MM.1S (cell line): Measurements from ENCODE around the gene EXOC3.

Experiments
- DNase-seq: peaks from one replicate; pipeline ENCODE4 v3.0.0-alpha.2; 2015
- H2AFZ ChIP-seq: fragments of 300-600 bp; sonication (generic); 2 replicates; pipeline ENCODE4 v1.6.0; 2016; ENCODE audit warnings: antibody characterized with exemption, low read length
- H3F3A ChIP-seq: fragments of 300-600 bp; sonication (generic); 2 replicates; pipeline ENCODE4 v1.6.1; 2016; ENCODE audit warnings: mild to moderate bottlenecking, antibody characterized with exemption, low read length, moderate library complexity, mixed read lengths; ENCODE audit not compliant: insufficient read depth
- H3K27ac ChIP-seq: fragments of 300-600 bp; sonication (generic); 2 replicates; pipeline ENCODE4 v1.5.1; 2016; ENCODE audit warnings: mild to moderate bottlenecking, low read length
- H3K27me3 ChIP-seq: fragments of 300-600 bp; sonication (generic); replicated peaks from 2 replicates; pipeline ENCODE4 v1.6.0; 2016; ENCODE audit warnings: low read length; ENCODE audit not compliant: insufficient read depth
- H3K36me3 ChIP-seq: fragments of 300-600 bp; sonication (generic); replicated peaks from 2 replicates; pipeline ENCODE4 v1.6.1; 2016; ENCODE audit warnings: mild to moderate bottlenecking, low read length, mixed read lengths; ENCODE audit not compliant: insufficient read depth
- H3K4me1 ChIP-seq: fragments of 300-600 bp; sonication (generic); 2 replicates; pipeline ENCODE4 v1.6.1; 2016; ENCODE audit warnings: low read length, mixed read lengths
- H3K4me2 ChIP-seq: fragments of 300-600 bp; sonication (generic); 2 replicates; pipeline ENCODE4 v1.6.0; 2016; ENCODE audit warnings: low read depth, low read length
- H3K4me3 ChIP-seq: fragments of 300-600 bp; sonication (generic); 2 replicates; pipeline ENCODE4 v1.5.1; 2016; ENCODE audit warnings: low read length, mixed read lengths
- H3K79me2 ChIP-seq: fragments of 300-600 bp; sonication (generic); 2 replicates; pipeline ENCODE4 v1.6.1; 2016; ENCODE audit warnings: mixed run types, low read length, mixed read lengths
- H3K9ac ChIP-seq: fragments of 300-600 bp; sonication (generic); 2 replicates; pipeline ENCODE4 v1.6.1; 2016; ENCODE audit warnings: low read length, mixed read lengths
- H3K9me2 ChIP-seq: fragments of 300-600 bp; sonication (generic); replicated peaks from 2 replicates; pipeline ENCODE4 v1.6.1; 2016; ENCODE audit warnings: mild to moderate bottlenecking, low read length, mixed read lengths; ENCODE audit not compliant: insufficient read depth
- H3K9me3 ChIP-seq: fragments of 300-600 bp; sonication (generic); replicated peaks from 2 replicates; pipeline ENCODE4 v1.6.1; 2016; ENCODE audit warnings: mild to moderate bottlenecking, low read length, mixed read lengths; ENCODE audit not compliant: insufficient read depth
- H4K20me1 ChIP-seq: fragments of 300-600 bp; sonication (generic); 2 replicates; pipeline ENCODE4 v1.6.1; 2016; ENCODE audit warnings: mild to moderate bottlenecking, low read length, moderate library complexity, mixed read lengths; ENCODE audit not compliant: insufficient read depth
- CTCF ChIP-seq: fragments of 300-600 bp; sonication (generic); IDR thresholded peaks from 2 replicates; pipeline ENCODE4 v1.5.1; 2016; ENCODE audit warnings: antibody characterized with exemption, low read length, mixed read lengths
- EZH2 ChIP-seq: fragments of 300-600 bp; sonication (generic); optimal IDR thresholded peaks from 2 replicates; pipeline ENCODE3; 2017; ENCODE audit warnings: low read depth, mild to moderate bottlenecking, antibody characterized with exemption, low read length, mixed read lengths
- EZH2phosphoT487 ChIP-seq: fragments of 300-600 bp; sonication (generic); IDR thresholded peaks from 2 replicates; pipeline ENCODE4 v1.6.1; 2018; ENCODE audit warnings: antibody characterized with exemption, low read length

EXOC3 gene

GRCh38 chr5:489689-490080 lies 46.7 kb downstream of the EXOC3 start:
- no peaks in the 10 kb centered on the region for H3K4me1 ChIP-seq
- TF ChIP-seq EZH2 (no peak), CTCF (no peak), EZH2phosphoT487 (no peak)
- H3K9me2 ChIP-seq: no peaks in the 10 kb centered on the region
- H3K36me3 ChIP-seq: no peaks in the 10 kb centered on the region
- H4K20me1 ChIP-seq: no peaks in the 10 kb centered on the region
- H3K9me3 ChIP-seq: no peaks in the 10 kb centered on the region
- no peak overlapping the region for H2AFZ ChIP-seq
- H3K9ac ChIP-seq: no peak overlapping the region
- H3K27me3 ChIP-seq: peaks cover 75% of the 10 kb centered on the region
- no peaks in the 10 kb centered on the region for H3K79me2 ChIP-seq
- H3K4me2 ChIP-seq: no peak overlapping the region
- DNase-seq: no peak
- no peak overlapping the region for H3K27ac ChIP-seq
- no peaks in the 10 kb centered on the region for H3F3A ChIP-seq
- no peak overlapping the region for H3K4me3 ChIP-seq

GRCh38 chr5:490116-491106 lies 47.4 kb downstream of the EXOC3 start:
- no peaks in the 10 kb centered on the region for H3K36me3 ChIP-seq
- H3K79me2 ChIP-seq: no peaks in the 10 kb centered on the region
- no peaks in the 10 kb centered on the region for H3K9me2 ChIP-seq
- TF ChIP-seq CTCF (no peak), EZH2 (no peak), EZH2phosphoT487 (no peak)
- no peaks in the 10 kb centered on the region for H3K4me1 ChIP-seq
- H3K9ac ChIP-seq: no peak overlapping the region
- no peak overlapping the region for H3K4me2 ChIP-seq
- H4K20me1 ChIP-seq: no peaks in the 10 kb centered on the region
- no peak for DNase-seq
- no peaks in the 10 kb centered on the region for H3F3A ChIP-seq
- no peak overlapping the region for H2AFZ ChIP-seq
- H3K27ac ChIP-seq: no peak overlapping the region
- H3K9me3 ChIP-seq: no peaks in the 10 kb centered on the region
- H3K4me3 ChIP-seq: no peak overlapping the region
- peaks cover 73% of the 10 kb centered on the region for H3K27me3 ChIP-seq

GRCh38 chr5:491119-491855 lies 48.3 kb downstream of the EXOC3 start:
- H4K20me1 ChIP-seq: no peaks in the 10 kb centered on the region
- H3K9me3 ChIP-seq: no peaks in the 10 kb centered on the region
- peaks cover 73% of the 10 kb centered on the region for H3K27me3 ChIP-seq
- no peak for TF ChIP-seq CTCF
- no peak for TF ChIP-seq EZH2
- no peak for TF ChIP-seq EZH2phosphoT487
- no peak overlapping the region for H3K4me2 ChIP-seq
- H3K4me1 ChIP-seq: no peaks in the 10 kb centered on the region
- H3K9me2 ChIP-seq: no peaks in the 10 kb centered on the region
- H3K4me3 ChIP-seq: no peak overlapping the region
- H3K27ac ChIP-seq: no peak overlapping the region
- no peaks in the 10 kb centered on the region for H3K79me2 ChIP-seq
- no peak overlapping the region for H3K9ac ChIP-seq
- H2AFZ ChIP-seq: no peak overlapping the region
- H3K36me3 ChIP-seq: no peaks in the 10 kb centered on the region
- H3F3A ChIP-seq: no peaks in the 10 kb centered on the region
- DNase-seq: no peak
